ENCODE data around the gene MAPKAPK2.

DNA sequence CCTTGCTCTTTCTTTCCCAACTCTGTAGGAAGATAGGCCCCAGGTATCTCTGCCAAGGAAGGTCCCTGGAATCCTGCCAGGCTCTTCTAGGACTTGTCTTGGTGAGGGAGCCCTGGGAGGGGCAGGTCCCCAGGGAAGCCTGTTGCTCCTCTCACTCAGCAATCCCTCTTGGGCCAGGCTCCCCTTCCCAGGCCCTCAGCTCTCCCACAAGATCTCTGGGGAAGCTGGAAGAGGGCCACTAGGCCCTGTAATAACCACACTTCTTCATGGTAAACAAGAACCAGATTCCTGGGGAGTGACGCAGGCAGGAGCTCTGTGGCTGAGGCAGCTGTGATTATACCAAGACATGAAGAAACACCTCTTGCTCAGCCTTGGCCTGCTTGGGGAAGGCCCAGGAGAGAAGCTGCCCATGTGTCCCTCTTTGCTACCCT, 9.9 kb upstream of the MAPKAPK2 start:
- TF ChIP-seq CTCF (IDR thresholded peaks at IDR 0.05 in 2 of 3, conservative IDR thresholded peaks at IDR 0.05 in 1 of 3; ENCODE audit: borderline replicate concordance in 1 of 3, insufficient read depth in 1 of 3, low read depth in 2 of 3, low read length in 2 of 3) (no peak), EZH2 (IDR thresholded peaks at IDR 0.05) (no peak), YY1 (IDR thresholded peaks at IDR 0.05; ENCODE audit: extremely low read depth, insufficient replicate concordance, low read depth, low read length) (no peak), FOSL1 (IDR thresholded peaks at IDR 0.05; ENCODE audit: low read depth) (no peak), JUND (IDR thresholded peaks at IDR 0.05) (no peak), ATF3 (IDR thresholded peaks at IDR 0.05) (no peak), POLR2AphosphoS5 (IDR thresholded peaks at IDR 0.05; ENCODE audit: low read depth, low read length) (no peak), POLR2A (IDR thresholded peaks at IDR 0.05; ENCODE audit: borderline replicate concordance, extremely low read depth, insufficient read depth, insufficient read length) (no peak), CBX3 (IDR thresholded peaks at IDR 0.05; ENCODE audit: low read depth) (no peak), SP1 (IDR thresholded peaks at IDR 0.05; ENCODE audit: low read depth) (no peak)
